DMS153 (cell line): ENCODE results near the gene TPP1.

Experiments
- DNase-seq: peaks from one replicate; lab custom pipeline; 2025; lab: John Stamatoyannopoulos, UW

Gene TPP1

DNA sequence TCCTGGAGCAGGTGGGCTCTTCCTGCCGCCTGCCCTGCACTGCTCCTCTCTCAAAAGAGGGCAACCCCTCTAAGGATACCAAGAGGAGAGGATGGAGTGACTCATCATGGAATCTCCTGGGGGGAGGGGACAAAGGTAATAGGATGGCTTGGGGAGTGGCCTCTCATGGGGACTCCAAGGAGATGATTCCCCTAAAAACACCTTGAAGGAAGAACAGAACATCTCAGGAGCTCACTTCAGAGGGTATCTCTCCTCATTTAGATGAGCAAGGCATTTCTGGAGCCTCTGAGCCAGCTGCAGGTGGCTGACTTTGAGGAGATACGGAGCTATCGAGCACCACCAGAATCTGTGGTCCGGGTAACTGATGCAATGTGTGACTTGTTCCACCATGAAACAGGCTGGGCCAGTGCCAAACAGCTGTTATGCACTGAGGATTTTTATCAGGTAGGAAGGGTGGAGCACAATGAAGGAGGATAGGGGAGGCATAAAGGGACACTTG lies 56.1 kb downstream of the TPP1 start:
- no peak for DNase-seq
